Measurements from ENCODE around the gene ARMC9.

The ARMC9 gene

GRCh38 chr2:231296401-231296974 lies 98.1 kb downstream of the ARMC9 start:
- no peak for TF ChIP-seq CTCF (conservative IDR thresholded peaks at IDR 0.05; ENCODE audit: low read depth, low read length)
- Histone ChIP-seq H3K79me2 (ENCODE audit: insufficient read depth, low read depth) (no peaks in the 10 kb centered on the region), H3K4me3 (IDR thresholded peaks at IDR 0.05; ENCODE audit: insufficient read depth, low read depth, low read length) (no peak overlapping the region), H3K4me2 (no peak overlapping the region), H4K20me1 (ENCODE audit: insufficient read depth) (no peaks in the 10 kb centered on the region), H3K27me3 (ENCODE audit: insufficient read depth, low read depth) (no peaks in the 10 kb centered on the region), H3K36me3 (ENCODE audit: insufficient read depth) (no peaks in the 10 kb centered on the region), H3K9ac (no peak overlapping the region), H3K4me1 (ENCODE audit: low read depth, poor library complexity, severe bottlenecking) (no peaks in the 10 kb centered on the region), H3K27ac (no peak overlapping the region), H2AFZ (ENCODE audit: low read depth) (no peak overlapping the region)

GRCh38 chr2:231297108-231297908 lies 98.9 kb downstream of the ARMC9 start:
- Histone ChIP-seq H3K27me3 (ENCODE audit: insufficient read depth, low read depth) (no peaks in the 10 kb centered on the region), H3K4me2 (no peak overlapping the region), H4K20me1 (ENCODE audit: insufficient read depth) (no peaks in the 10 kb centered on the region), H3K4me1 (ENCODE audit: low read depth, poor library complexity, severe bottlenecking) (no peaks in the 10 kb centered on the region), H3K4me3 (IDR thresholded peaks at IDR 0.05; ENCODE audit: insufficient read depth, low read depth, low read length) (no peak overlapping the region), H3K27ac (no peak overlapping the region), H3K9ac (no peak overlapping the region), H3K36me3 (ENCODE audit: insufficient read depth) (no peaks in the 10 kb centered on the region), H2AFZ (ENCODE audit: low read depth) (no peak overlapping the region), H3K79me2 (ENCODE audit: insufficient read depth, low read depth) (no peaks in the 10 kb centered on the region)
- TF ChIP-seq CTCF (conservative IDR thresholded peaks at IDR 0.05; ENCODE audit: low read depth, low read length): peak; percentile 65

- Histone ChIP-seq H3K9ac (no peak overlapping the region), H3K27ac (no peak overlapping the region), H4K20me1 (ENCODE audit: insufficient read depth) (no peaks in the 10 kb centered on the region), H3K27me3 (ENCODE audit: insufficient read depth, low read depth) (no peaks in the 10 kb centered on the region), H3K4me1 (ENCODE audit: low read depth, poor library complexity, severe bottlenecking) (no peaks in the 10 kb centered on the region), H3K4me3 (IDR thresholded peaks at IDR 0.05; ENCODE audit: insufficient read depth, low read depth, low read length) (no peak overlapping the region), H3K36me3 (ENCODE audit: insufficient read depth) (no peaks in the 10 kb centered on the region), H2AFZ (ENCODE audit: low read depth) (no peak overlapping the region), H3K4me2 (no peak overlapping the region), H3K79me2 (ENCODE audit: insufficient read depth, low read depth) (no peaks in the 10 kb centered on the region)
- TF ChIP-seq CTCF (conservative IDR thresholded peaks at IDR 0.05; ENCODE audit: low read depth, low read length): no peak
Measured at GRCh38 chr2:231298091-231298490, 99.7 kb downstream of the ARMC9 start.

- Histone ChIP-seq H4K20me1 (ENCODE audit: insufficient read depth) (no peaks in the 10 kb centered on the region), H3K27me3 (ENCODE audit: insufficient read depth, low read depth) (no peaks in the 10 kb centered on the region), H3K79me2 (ENCODE audit: insufficient read depth, low read depth) (no peaks in the 10 kb centered on the region), H3K4me1 (ENCODE audit: low read depth, poor library complexity, severe bottlenecking) (no peaks in the 10 kb centered on the region), H3K4me3 (IDR thresholded peaks at IDR 0.05; ENCODE audit: insufficient read depth, low read depth, low read length) (no peak overlapping the region), H3K9ac (no peak overlapping the region), H2AFZ (ENCODE audit: low read depth) (no peak overlapping the region), H3K4me2 (no peak overlapping the region), H3K27ac (no peak overlapping the region), H3K36me3 (ENCODE audit: insufficient read depth) (no peaks in the 10 kb centered on the region)
- no peak for TF ChIP-seq CTCF (conservative IDR thresholded peaks at IDR 0.05; ENCODE audit: low read depth, low read length)
Measured at GRCh38 chr2:231299267-231299666, 100.8 kb downstream of the ARMC9 start.
